SIG-M5 treated with dmso at 0.1 percent for 504 hours (cell line): Measurements from ENCODE around the gene SPTLC1.
A peak's percentile ranks its signal among the peaks of the same experiment; 100 is the strongest.
"Not testable (repeated sequence)": the region's sequence is repeated elsewhere in the genome, so short reads cannot be mapped to it uniquely, and the experiment has no call there.

Source experiments
- DNase-seq: peaks from one replicate; lab custom pipeline; 2025; ENCODE audit not compliant: unreplicated experiment; lab: John Stamatoyannopoulos, UW

The SPTLC1 gene

GRCh38 chr9:92140754-92141143 is 25.5 kb upstream of the SPTLC1 start:
- no peak for DNase-seq

- DNase-seq: peak; percentile 51
Measured at GRCh38 chr9:92140074-92140753, 25.0 kb upstream of the SPTLC1 start.

- not testable (repeated sequence) for DNase-seq
Measured at GRCh38 chr9:92138960-92139540, 23.8 kb upstream of the SPTLC1 start.

GRCh38 chr9:92138157-92138959 is 23.1 kb upstream of the SPTLC1 start:
- DNase-seq: peak; percentile 41

GRCh38 chr9:92136184-92136858 is 21.1 kb upstream of the SPTLC1 start:
- no peak for DNase-seq

GRCh38 chr9:92135576-92135975 is 20.4 kb upstream of the SPTLC1 start:
- DNase-seq: no peak

- peak; percentile 70 for DNase-seq
Measured at GRCh38 chr9:92133949-92134604, 18.9 kb upstream of the SPTLC1 start.

- not testable (repeated sequence) for DNase-seq
Measured at GRCh38 chr9:92132913-92133312, 17.7 kb upstream of the SPTLC1 start.

GRCh38 chr9:92132501-92132900 is 17.3 kb upstream of the SPTLC1 start:
- DNase-seq: no peak

- no peak for DNase-seq
Measured at GRCh38 chr9:92122800-92123199, 7.6 kb upstream of the SPTLC1 start.

- no peak for DNase-seq
Measured at GRCh38 chr9:92122061-92122460, 6.8 kb upstream of the SPTLC1 start.

GRCh38 chr9:92121265-92121664 is 6.1 kb upstream of the SPTLC1 start:
- DNase-seq: no peak

GRCh38 chr9:92120138-92120537 is 4.9 kb upstream of the SPTLC1 start:
- no peak for DNase-seq

GRCh38 chr9:92119586-92119985 is 4.4 kb upstream of the SPTLC1 start:
- peak; percentile 87 for DNase-seq

- DNase-seq: no peak
Measured at GRCh38 chr9:92108122-92108521, 7.1 kb downstream of the SPTLC1 start.

- not testable (repeated sequence) for DNase-seq
Measured at GRCh38 chr9:92105446-92106225, 9.6 kb downstream of the SPTLC1 start.

- not testable (repeated sequence) for DNase-seq
Measured at GRCh38 chr9:92103601-92104000, 11.6 kb downstream of the SPTLC1 start.

- peak; percentile 3 for DNase-seq
Measured at GRCh38 chr9:92100237-92100911, 14.8 kb downstream of the SPTLC1 start.

- no peak for DNase-seq
Measured at GRCh38 chr9:92098638-92099037, 16.6 kb downstream of the SPTLC1 start.
